H9 (cell line): ENCODE measurements around the gene KCNH1. TPM values are rescaled to one million over a fixed set of nuclear protein-coding genes. Genes with fewer than 3 reads are reported as not detected.

Experiments
- DNase-seq: peaks from one replicate; pipeline ENCODE4 v3.0.0-alpha.2; 2017
- H2AFZ ChIP-seq: one replicate; pipeline ENCODE4 v1.6.1; 2013; ENCODE audit warnings: mild to moderate bottlenecking, low read length, control low read depth, moderate library complexity
- H2AK5ac ChIP-seq: 2 replicates; pipeline ENCODE4 v1.6.1; 2013; ENCODE audit warnings: low read length, control low read depth, mixed read lengths; ENCODE audit not compliant: insufficient read length
- H2BK120ac ChIP-seq: one replicate; pipeline ENCODE4 v1.6.1; 2013; ENCODE audit warnings: low read depth, mild to moderate bottlenecking, low read length, control low read depth, inconsistent platforms; ENCODE audit not compliant: poor library complexity, severe bottlenecking
- H2BK12ac ChIP-seq: 2 replicates; pipeline ENCODE4 v1.6.1; 2013; ENCODE audit warnings: low read length, control low read depth, mixed read lengths, low read depth; ENCODE audit not compliant: insufficient read length
- H2BK15ac ChIP-seq: 2 replicates; pipeline ENCODE4 v1.6.1; 2013; ENCODE audit warnings: low read depth, low read length, control low read depth
- H2BK20ac ChIP-seq: one replicate; pipeline ENCODE4 v1.6.1; 2013; ENCODE audit warnings: low read depth, mild to moderate bottlenecking, low read length, control low read depth, inconsistent platforms; ENCODE audit not compliant: poor library complexity, severe bottlenecking
- H2BK5ac ChIP-seq: 2 replicates; pipeline ENCODE4 v1.6.1; 2013; ENCODE audit warnings: low read length, control low read depth, mixed read lengths; ENCODE audit not compliant: insufficient read length
- H3K14ac ChIP-seq: 2 replicates; pipeline ENCODE4 v1.6.1; 2013; ENCODE audit warnings: low read length, control low read depth; ENCODE audit not compliant: insufficient read depth
- H3K18ac ChIP-seq: 2 replicates; pipeline ENCODE4 v1.6.1; 2013; ENCODE audit warnings: low read depth, mild to moderate bottlenecking, mixed read lengths, low read length, control low read depth; ENCODE audit not compliant: insufficient read length
- H3K23ac ChIP-seq: 2 replicates; pipeline ENCODE4 v1.6.1; 2013; ENCODE audit warnings: low read length, control low read depth, mixed read lengths, low read depth; ENCODE audit not compliant: insufficient read length
- H3K23me2 ChIP-seq: 2 replicates; pipeline ENCODE4 v1.6.1; 2013; ENCODE audit warnings: low read depth, mild to moderate bottlenecking, mixed read lengths, low read length, control low read depth; ENCODE audit not compliant: insufficient read length, poor library complexity, severe bottlenecking
- H3K27ac ChIP-seq: 2 replicates; pipeline ENCODE4 v1.5.1; 2013; ENCODE audit warnings: low read length, control low read depth, mixed read lengths, low read depth; ENCODE audit not compliant: insufficient read length
- H3K27me3 ChIP-seq: 2 replicates; pipeline ENCODE4 v1.6.1; 2013; ENCODE audit warnings: low read length, control low read depth, inconsistent platforms; ENCODE audit not compliant: insufficient read depth
- H3K4ac ChIP-seq: 2 replicates; pipeline ENCODE4 v1.6.1; 2013; ENCODE audit warnings: low read depth, mild to moderate bottlenecking, control low read depth, inconsistent platforms, low read length, moderate library complexity
- H3K4me1 ChIP-seq: 2 replicates; pipeline ENCODE4 v1.6.1; 2013; ENCODE audit warnings: low read length, control low read depth, inconsistent platforms; ENCODE audit not compliant: insufficient read depth
- H3K4me2 ChIP-seq: 2 replicates; pipeline ENCODE4 v1.6.1; 2013; ENCODE audit warnings: low read length, control low read depth, mixed read lengths; ENCODE audit not compliant: insufficient read length, insufficient read depth
- H3K56ac ChIP-seq: 2 replicates; pipeline ENCODE4 v1.6.1; 2013; ENCODE audit warnings: low read depth, mild to moderate bottlenecking, mixed read lengths, low read length, control low read depth; ENCODE audit not compliant: insufficient read length
- H3K79me1 ChIP-seq: 2 replicates; pipeline ENCODE4 v1.6.1; 2013; ENCODE audit warnings: low read depth, mild to moderate bottlenecking, moderate library complexity, low read length, control low read depth, inconsistent platforms; ENCODE audit not compliant: insufficient read depth, poor library complexity, severe bottlenecking
- H3K79me2 ChIP-seq: 2 replicates; pipeline ENCODE4 v1.6.1; 2013; ENCODE audit warnings: low read length, control low read depth, inconsistent platforms; ENCODE audit not compliant: insufficient read depth
- H3K9ac ChIP-seq: 2 replicates; pipeline ENCODE4 v1.6.1; 2013; ENCODE audit warnings: low read length, control low read depth, mixed read lengths; ENCODE audit not compliant: insufficient read length; ENCODE audit errors: extremely low read depth
- H3K9me3 ChIP-seq: one replicate; pipeline ENCODE4 v1.6.1; 2013; ENCODE audit warnings: low read depth, low read length, inconsistent platforms; ENCODE audit not compliant: control insufficient read depth
- H3T11ph ChIP-seq: one replicate; pipeline ENCODE4 v1.6.1; 2013; ENCODE audit warnings: mild to moderate bottlenecking, low read length, control low read depth, inconsistent platforms
- H4K20me1 ChIP-seq: one replicate; pipeline ENCODE4 v1.6.1; 2013; ENCODE audit not compliant: control insufficient read depth, insufficient read length, insufficient read depth
- H4K5ac ChIP-seq: 2 replicates; pipeline ENCODE4 v1.6.1; 2013; ENCODE audit warnings: low read depth, mild to moderate bottlenecking, mixed read lengths, low read length, control low read depth; ENCODE audit not compliant: insufficient read length
- H4K8ac ChIP-seq: replicated peaks from 2 replicates; pipeline ENCODE4 v1.6.1; 2013; ENCODE audit warnings: low read length, control low read depth, mixed read lengths, low read depth; ENCODE audit not compliant: insufficient read length
- H4K91ac ChIP-seq: 2 replicates; pipeline ENCODE4 v1.6.1; 2013; ENCODE audit warnings: low read depth, mild to moderate bottlenecking, moderate library complexity, mixed read lengths, low read length, control low read depth; ENCODE audit not compliant: insufficient read length
- H3K27ac Mint-ChIP-seq, 3 experiments: 2 replicates in 2 of 3; 3 replicates in 1 of 3; pipeline ENCODE4 v1.8.0; 2020 to 2021; ENCODE audit warnings: mixed read lengths in 3 of 3, mild to moderate bottlenecking in 1 of 3, moderate library complexity in 1 of 3
- H3K27me3 Mint-ChIP-seq: 2 replicates; pipeline ENCODE4 v1.8.0; 2021; ENCODE audit warnings: low read depth, mild to moderate bottlenecking, moderate library complexity, mixed read lengths
- H3K36me3 Mint-ChIP-seq, 3 experiments: 2 replicates in 2 of 3; 3 replicates in 1 of 3; pipeline ENCODE4 v1.8.0; 2020 to 2021; ENCODE audit warnings: low read depth in 3 of 3, mixed read lengths in 3 of 3; ENCODE audit not compliant: insufficient read depth in 1 of 3
- H3K4me1 Mint-ChIP-seq, 2 experiments: 2 replicates each; pipeline ENCODE4 v1.8.0; 2020; ENCODE audit warnings: mixed read lengths in 2 of 2
- H3K4me3 Mint-ChIP-seq, 2 experiments: 2 replicates in 1 of 2; 3 replicates in 1 of 2; pipeline ENCODE4 v1.8.0; 2020 to 2021; ENCODE audit warnings: mild to moderate bottlenecking in 2 of 2, mixed read lengths in 2 of 2, moderate library complexity in 1 of 2
- H3K9me3 Mint-ChIP-seq, 2 experiments: 2 replicates in 1 of 2; 3 replicates in 1 of 2; pipeline ENCODE4 v1.8.0; 2020; ENCODE audit warnings: mild to moderate bottlenecking in 2 of 2, mixed read lengths in 2 of 2, moderate library complexity in 1 of 2
- CTCF ChIP-seq: fragments of 200-600 bp; sonication (generic); conservative IDR thresholded peaks from 3 replicates; pipeline ENCODE4 v1.8.0; 2021; ENCODE audit warnings: antibody characterized with exemption, mild to moderate bottlenecking
- WGBS: extraction: QIAGEN DNeasy Blood & Tissue Kit; methylation state at CpG from one replicate; pipeline ENCODE4 v1.1.7; 2013; ENCODE audit warnings: missing lambda C conversion rate, low lambda C conversion rate, mixed read lengths; ENCODE audit not compliant: insufficient read length; ENCODE audit errors: extremely low coverage; 5-methylcytosine and 5-hydroxymethylcytosine counted together
- total RNA-seq: library from RNA; stranded (reverse); gene quantifications from 2 replicates; pipeline ENCODE4 v1.2.1, GENCODE V29; 2021

Gene KCNH1
- total RNA-seq, 1 experiment from 2014 or later = 0.11 TPM

GRCh38 chr1:210663730-210664573 is 470.0 kb downstream of the KCNH1 start:
- H4K20me1 ChIP-seq = no peaks in the 10 kb centered on the region
- no peak overlapping the region for H3K27ac ChIP-seq
- H3K23ac ChIP-seq = no peak overlapping the region
- no peak overlapping the region for H2BK20ac ChIP-seq
- H3K18ac ChIP-seq = no peak overlapping the region
- no peaks in the 10 kb centered on the region; a peak in 1 of 5 replicates for H3K9me3 Mint-ChIP-seq
- WGBS = no CpG with 5 or more reads among the region's 7 CpGs
- H4K5ac ChIP-seq = no peak overlapping the region
- H3K4ac ChIP-seq = no peak overlapping the region
- H3K9me3 ChIP-seq = no peaks in the 10 kb centered on the region
- no peaks in the 10 kb centered on the region for H3K4me1 Mint-ChIP-seq
- no peak overlapping the region for H3T11ph ChIP-seq
- H3K4me1 ChIP-seq = no peaks in the 10 kb centered on the region
- no peaks in the 10 kb centered on the region for H3K79me1 ChIP-seq
- H3K79me2 ChIP-seq = no peaks in the 10 kb centered on the region
- no peak overlapping the region for H3K4me3 Mint-ChIP-seq
- no peak overlapping the region for H2BK5ac ChIP-seq
- H3K23me2 ChIP-seq = no peaks in the 10 kb centered on the region
- H2AK5ac ChIP-seq = no peak overlapping the region
- no peaks in the 10 kb centered on the region for H3K27me3 ChIP-seq
- DNase-seq = no peak
- H3K27me3 Mint-ChIP-seq = peaks cover 6% of the 10 kb centered on the region
- H2AFZ ChIP-seq = no peak overlapping the region
- no peak overlapping the region for H3K14ac ChIP-seq
- no peak overlapping the region for H2BK15ac ChIP-seq
- H3K36me3 Mint-ChIP-seq = no peaks in the 10 kb centered on the region; a peak in 1 of 7 replicates
- no peak overlapping the region for H4K8ac ChIP-seq
- no peak overlapping the region for H4K91ac ChIP-seq
- H3K9ac ChIP-seq = no peak overlapping the region
- no peak overlapping the region for H3K27ac Mint-ChIP-seq
- no peak for TF ChIP-seq CTCF
- H3K56ac ChIP-seq = no peak overlapping the region
- no peak overlapping the region for H3K4me2 ChIP-seq
- no peak overlapping the region for H2BK12ac ChIP-seq
- no peak overlapping the region for H2BK120ac ChIP-seq
